ENCODE measurements around the gene BMPR1A. TPM values are rescaled to one million over a fixed set of nuclear protein-coding genes. Genes with fewer than 3 reads are reported as not detected.

The BMPR1A gene
- total and polyA plus RNA-seq, 2 of the 13 experiments (the other 11 are each of a cell fraction or from before 2014, with no cell fraction given): 17.8 to 44.2 TPM

DNA sequence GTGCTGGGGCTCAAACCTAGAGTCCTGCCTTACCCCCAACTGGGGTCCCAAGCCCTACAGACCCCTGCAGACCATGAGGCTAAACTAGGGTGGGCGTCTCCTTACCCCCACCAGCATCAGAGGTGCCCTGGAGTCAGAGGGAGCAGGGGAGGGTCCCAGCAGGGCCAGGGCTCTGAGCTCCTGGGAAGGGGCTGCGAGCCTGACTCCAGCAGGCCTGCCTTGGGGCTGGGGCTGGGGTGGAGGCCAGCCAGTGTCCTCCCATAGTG lies 203.3 kb downstream of the BMPR1A start:
- H3K4me1 ChIP-seq (ENCODE audit: insufficient read depth, low read length): peaks cover 49% of the 10 kb centered on the region
- H3K36me3 ChIP-seq (replicated peaks in 1 of 2; ENCODE audit: control insufficient read depth in 1 of 2, insufficient read depth in 2 of 2, low read length in 2 of 2): no peaks in the 10 kb centered on the region
- peaks cover 11 to 73% of the 10 kb centered on the region in 2 experiments for H3K27me3 ChIP-seq (ENCODE audit: control insufficient read depth in 1 of 2, insufficient read depth in 2 of 2, low read length in 2 of 2)
- ChIA-PET CTCF (ENCODE audit: low intra/inter-chr PET ratio, low total read pairs) (interaction anchor here (1.4 to 1.8 kb wide), 2 partner anchors 20 to 271 kb away, joined by 4 to 20 read pairs; no protein-coding TSS in a partner anchor), POLR2A (interaction anchor here (0.9 kb wide), 1 partner anchor 204 kb away, joined by 3 read pairs; the partner anchor contains the start of gene BMPR1A)
- TF ChIP-seq PITX1 (CRISPR knock-in tag; IDR thresholded peaks at IDR 0.05) (no peak), RBM39 (IDR thresholded peaks at IDR 0.05; ENCODE audit: low read depth, low read length, poor library complexity, severe bottlenecking) (peak; percentile 10)
- no peaks in the 10 kb centered on the region for H3K9me3 ChIP-seq (ENCODE audit: low read length)
- intact Hi-C loops (cut with micrococcal nuclease; ENCODE audit: unreplicated experiment) (loop anchor here (1.0 kb wide), 1 partner anchor 14 kb away; no protein-coding TSS in a partner anchor), in situ Hi-C loops (cut with HindIII; ENCODE audit: extremely low pct_ligation_motif_present, low pct_unique_long_range_greater_than_20kb) (no loop called here)
- FAIRE-seq (no peak), DNase-seq (ENCODE audit: low spot score) (no peak), ATAC-seq (no peak)
- WGBS (ENCODE audit: low lambda C conversion rate): 0% methylated on average over 1 of the region's 2 CpGs
- H3K4me2 ChIP-seq (ENCODE audit: low read depth, low read length): peak overlapping the region; percentile 73
- H2AFZ ChIP-seq (ENCODE audit: low read length): no peak overlapping the region
- no TSS peak for BruUV-seq (replicated peaks)
- H4K20me1 ChIP-seq (ENCODE audit: insufficient read depth, low read length): no peaks in the 10 kb centered on the region
- H3K27ac ChIP-seq (ENCODE audit: extremely low read length, insufficient read depth, low read length): no peak overlapping the region
- H3K79me2 ChIP-seq (ENCODE audit: insufficient read depth, low read length): no peaks in the 10 kb centered on the region
- no peak overlapping the region for H3K9ac ChIP-seq (ENCODE audit: insufficient read depth, low read depth, low read length)
- peak overlapping the region in 2 of 3 experiments; percentile 15 to 66; a peak in 2 of 6 replicates for H3K4me3 ChIP-seq (replicated peaks in 1 of 3; ENCODE audit: insufficient read depth in 1 of 3, low read depth in 2 of 3, low read length in 3 of 3)

DNA sequence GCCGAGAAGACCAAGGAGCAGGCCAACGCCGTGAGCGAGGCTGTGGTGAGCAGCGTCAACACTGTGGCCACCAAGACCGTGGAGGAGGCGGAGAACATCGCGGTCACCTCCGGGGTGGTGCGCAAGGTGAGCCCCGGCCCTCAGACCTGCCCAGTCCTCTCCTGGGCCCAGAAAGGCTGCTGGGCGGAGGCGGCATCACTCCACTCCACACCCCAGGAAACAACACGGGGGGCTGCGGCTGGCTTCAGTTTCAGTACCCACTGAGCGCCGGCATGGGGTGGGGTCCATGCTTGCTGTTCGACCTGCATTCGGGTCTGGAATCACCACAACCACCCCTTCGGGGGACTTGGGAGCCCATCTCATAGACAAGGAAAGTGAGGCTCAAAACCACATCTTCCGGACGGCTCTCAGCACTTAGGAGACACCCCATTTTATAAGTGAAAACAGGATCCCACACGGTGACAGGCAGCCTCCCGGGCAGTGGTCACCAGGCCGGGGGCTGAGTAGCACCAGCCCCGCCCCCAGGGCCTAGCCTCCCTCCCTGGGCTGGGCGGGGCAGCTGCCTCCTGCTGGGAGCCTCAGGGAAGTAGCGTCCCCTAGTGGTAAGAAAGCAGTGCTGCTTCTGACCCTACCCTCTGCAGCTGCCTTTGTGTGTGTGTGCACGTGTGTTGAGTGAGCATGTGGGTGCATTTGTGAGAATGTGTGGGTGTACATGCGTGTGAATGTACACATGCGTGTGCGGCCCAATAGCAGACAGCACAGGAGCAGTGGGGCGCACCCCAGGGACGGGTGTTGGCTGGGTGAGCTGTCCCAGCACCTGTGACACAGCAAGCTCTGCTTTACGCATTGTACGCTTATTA lies 203.8 kb downstream of the BMPR1A start:
- FAIRE-seq: peak; percentile 34
- Histone ChIP-seq H3K79me2 (ENCODE audit: insufficient read depth, low read length) (no peaks in the 10 kb centered on the region), H3K9me3 (ENCODE audit: low read length) (no peaks in the 10 kb centered on the region), H3K9ac (ENCODE audit: insufficient read depth, low read depth, low read length) (no peak overlapping the region), H4K20me1 (ENCODE audit: insufficient read depth, low read length) (no peaks in the 10 kb centered on the region), H2AFZ (ENCODE audit: low read length) (no peak overlapping the region), H3K4me2 (ENCODE audit: low read depth, low read length) (peak overlapping the region; percentile 73), H3K27me3 (ENCODE audit: control insufficient read depth in 1 of 2, insufficient read depth in 2 of 2, low read length in 2 of 2) (peaks cover 11 to 75% of the 10 kb centered on the region in 2 experiments), H3K4me1 (ENCODE audit: insufficient read depth, low read length) (peaks cover 44% of the 10 kb centered on the region), H3K4me3 (replicated peaks in 1 of 3; ENCODE audit: insufficient read depth in 1 of 3, low read depth in 2 of 3, low read length in 3 of 3) (peak overlapping the region; percentile 12 to 66 (median 15); a peak in 5 of 6 replicates), H3K36me3 (replicated peaks in 1 of 2; ENCODE audit: control insufficient read depth in 1 of 2, insufficient read depth in 2 of 2, low read length in 2 of 2) (no peaks in the 10 kb centered on the region), H3K27ac (ENCODE audit: extremely low read length, insufficient read depth, low read length) (no peak overlapping the region)
- DNase-seq (ENCODE audit: low spot score): peak; percentile 68
- ChIA-PET POLR2A (interaction anchor here (0.9 kb wide), 1 partner anchor 204 kb away, joined by 3 read pairs; the partner anchor contains the start of gene BMPR1A), CTCF (ENCODE audit: low intra/inter-chr PET ratio, low total read pairs) (interaction anchor here (0.8 to 1.8 kb wide), 3 partner anchors 15 to 272 kb away, joined by 4 to 20 read pairs (median 4); no protein-coding TSS in a partner anchor)
- no TSS peak for BruUV-seq (replicated peaks)
- in situ Hi-C loops (cut with HindIII; ENCODE audit: extremely low pct_ligation_motif_present, low pct_unique_long_range_greater_than_20kb) (no loop called here), intact Hi-C loops (cut with micrococcal nuclease; ENCODE audit: unreplicated experiment) (loop anchor here (1.0 kb wide), 1 partner anchor 15 kb away; no protein-coding TSS in a partner anchor)
- ATAC-seq: peak; percentile 72
- WGBS (ENCODE audit: low lambda C conversion rate): 18% methylated on average over 13 of the region's 37 CpGs
- TF ChIP-seq HOXA3 (CRISPR knock-in tag; IDR thresholded peaks at IDR 0.05): peak; percentile 19; the same call in 1 of the 2 replicates
- peak; percentile 34 for TF ChIP-seq XRCC5 (optimal IDR thresholded peaks at IDR 0.05; ENCODE audit: low read length)
- no peak for TF ChIP-seq SMAD3 (CRISPR knock-in tag; IDR thresholded peaks at IDR 0.05)
- TF ChIP-seq, protein P1, sequence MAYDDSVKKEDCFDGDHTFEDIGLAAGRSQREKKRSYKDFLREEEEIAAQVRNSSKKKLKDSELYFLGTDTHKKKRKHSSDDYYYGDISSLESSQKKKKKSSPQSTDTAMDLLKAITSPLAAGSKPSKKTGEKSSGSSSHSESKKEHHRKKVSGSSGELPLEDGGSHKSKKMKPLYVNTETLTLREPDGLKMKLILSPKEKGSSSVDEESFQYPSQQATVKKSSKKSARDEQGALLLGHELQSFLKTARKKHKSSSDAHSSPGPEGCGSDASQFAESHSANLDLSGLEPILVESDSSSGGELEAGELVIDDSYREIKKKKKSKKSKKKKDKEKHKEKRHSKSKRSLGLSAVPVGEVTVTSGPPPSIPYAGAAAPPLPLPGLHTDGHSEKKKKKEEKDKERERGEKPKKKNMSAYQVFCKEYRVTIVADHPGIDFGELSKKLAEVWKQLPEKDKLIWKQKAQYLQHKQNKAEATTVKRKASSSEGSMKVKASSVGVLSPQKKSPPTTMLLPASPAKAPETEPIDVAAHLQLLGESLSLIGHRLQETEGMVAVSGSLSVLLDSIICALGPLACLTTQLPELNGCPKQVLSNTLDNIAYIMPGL (CRISPR knock-in tag; IDR thresholded peaks at IDR 0.05; ENCODE audit: borderline replicate concordance in 1 of 2, low read depth in 1 of 2): peak; percentile 28 to 86; a peak in 2 of 4 replicates
- TF ChIP-seq, protein P2, sequence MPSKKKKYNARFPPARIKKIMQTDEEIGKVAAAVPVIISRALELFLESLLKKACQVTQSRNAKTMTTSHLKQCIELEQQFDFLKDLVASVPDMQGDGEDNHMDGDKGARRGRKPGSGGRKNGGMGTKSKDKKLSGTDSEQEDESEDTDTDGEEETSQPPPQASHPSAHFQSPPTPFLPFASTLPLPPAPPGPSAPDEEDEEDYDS (CRISPR knock-in tag; IDR thresholded peaks at IDR 0.05): 0 out of 2 replicates have a peak, but pooled peaks have one; percentile 31
- peak; percentile 90 for TF ChIP-seq STAG1 (CRISPR knock-in tag; IDR thresholded peaks at IDR 0.05)
- no peak for TF ChIP-seq HMG20A (CRISPR knock-in tag; IDR thresholded peaks at IDR 0.05; ENCODE audit: borderline replicate concordance)
- TF ChIP-seq, protein P3, sequence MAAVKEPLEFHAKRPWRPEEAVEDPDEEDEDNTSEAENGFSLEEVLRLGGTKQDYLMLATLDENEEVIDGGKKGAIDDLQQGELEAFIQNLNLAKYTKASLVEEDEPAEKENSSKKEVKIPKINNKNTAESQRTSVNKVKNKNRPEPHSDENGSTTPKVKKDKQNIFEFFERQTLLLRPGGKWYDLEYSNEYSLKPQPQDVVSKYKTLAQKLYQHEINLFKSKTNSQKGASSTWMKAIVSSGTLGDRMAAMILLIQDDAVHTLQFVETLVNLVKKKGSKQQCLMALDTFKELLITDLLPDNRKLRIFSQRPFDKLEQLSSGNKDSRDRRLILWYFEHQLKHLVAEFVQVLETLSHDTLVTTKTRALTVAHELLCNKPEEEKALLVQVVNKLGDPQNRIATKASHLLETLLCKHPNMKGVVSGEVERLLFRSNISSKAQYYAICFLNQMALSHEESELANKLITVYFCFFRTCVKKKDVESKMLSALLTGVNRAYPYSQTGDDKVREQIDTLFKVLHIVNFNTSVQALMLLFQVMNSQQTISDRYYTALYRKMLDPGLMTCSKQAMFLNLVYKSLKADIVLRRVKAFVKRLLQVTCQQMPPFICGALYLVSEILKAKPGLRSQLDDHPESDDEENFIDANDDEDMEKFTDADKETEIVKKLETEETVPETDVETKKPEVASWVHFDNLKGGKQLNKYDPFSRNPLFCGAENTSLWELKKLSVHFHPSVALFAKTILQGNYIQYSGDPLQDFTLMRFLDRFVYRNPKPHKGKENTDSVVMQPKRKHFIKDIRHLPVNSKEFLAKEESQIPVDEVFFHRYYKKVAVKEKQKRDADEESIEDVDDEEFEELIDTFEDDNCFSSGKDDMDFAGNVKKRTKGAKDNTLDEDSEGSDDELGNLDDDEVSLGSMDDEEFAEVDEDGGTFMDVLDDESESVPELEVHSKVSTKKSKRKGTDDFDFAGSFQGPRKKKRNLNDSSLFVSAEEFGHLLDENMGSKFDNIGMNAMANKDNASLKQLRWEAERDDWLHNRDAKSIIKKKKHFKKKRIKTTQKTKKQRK (IDR thresholded peaks at IDR 0.05; ENCODE audit: low read length): no peak

Measured in HepG2 (cell line).